NT2/D1 (cell line): ENCODE measurements around the gene ACADM.

ENCODE experiments used
- DNase-seq: peaks from one replicate; pipeline ENCODE4 v3.0.0-alpha.2; 2011; ENCODE audit warnings: low read depth, low spot score
- H3K27me3 ChIP-seq: 2 replicates; pipeline ENCODE4 v1.6.0; 2011; ENCODE audit warnings: mild to moderate bottlenecking; ENCODE audit not compliant: insufficient read length, insufficient read depth
- H3K36me3 ChIP-seq: 2 replicates; pipeline ENCODE4 v1.6.1; 2011; ENCODE audit warnings: mild to moderate bottlenecking, low read length, mixed read lengths; ENCODE audit not compliant: insufficient read depth, insufficient read length
- H3K4me1 ChIP-seq: 2 replicates; pipeline ENCODE4 v1.5.1; 2011; ENCODE audit not compliant: insufficient read depth, insufficient read length
- H3K4me3 ChIP-seq: 2 replicates; pipeline ENCODE4 v1.5.1; 2011; ENCODE audit warnings: low read depth; ENCODE audit not compliant: insufficient read length
- H3K9ac ChIP-seq: 2 replicates; pipeline ENCODE4 v1.6.0; 2011; ENCODE audit warnings: low read depth; ENCODE audit not compliant: insufficient read length
- H3K9me3 ChIP-seq: 2 replicates; pipeline ENCODE4 v1.5.1; 2011; ENCODE audit warnings: mild to moderate bottlenecking, low read length; ENCODE audit not compliant: insufficient read depth
- SUZ12 ChIP-seq: IDR thresholded peaks from 2 replicates; pipeline ENCODE4 v1.6.1; 2011; ENCODE audit not compliant: insufficient read length, insufficient read depth; ENCODE audit errors: extremely low read depth
- YY1 ChIP-seq: IDR thresholded peaks from 2 replicates; pipeline ENCODE4 v1.6.1; 2011; ENCODE audit not compliant: insufficient read length, insufficient read depth
- ZNF274 ChIP-seq: IDR thresholded peaks from 2 replicates; pipeline ENCODE4 v1.6.1; 2011; ENCODE audit warnings: mild to moderate bottlenecking, low read depth, low read length

Gene ACADM

GRCh38 chr1:75723989-75724471 is 479 bp upstream of the ACADM start:
- no peak for TF ChIP-seq ZNF274
- no peak for TF ChIP-seq YY1
- TF ChIP-seq SUZ12 = no peak
- peak; percentile 87 for DNase-seq

GRCh38 chr1:75725266-75725665 is 757 bp downstream of the ACADM start:
- TF ChIP-seq ZNF274 (no peak), YY1 (no peak), SUZ12 (no peak)
- Histone ChIP-seq H3K36me3 (peaks cover 3% of the 10 kb centered on the region), H3K4me1 (no peaks in the 10 kb centered on the region), H3K4me3 (peak overlapping the region; percentile 87), H3K27me3 (no peaks in the 10 kb centered on the region), H3K9me3 (peaks cover 17% of the 10 kb centered on the region), H3K9ac (peak overlapping the region; percentile 95)
- no peak for DNase-seq

More at GRCh38 chr1:75723989-75724471, 479 bp upstream of the ACADM start:
- no peaks in the 10 kb centered on the region for H3K4me1 ChIP-seq
- peak overlapping the region; percentile 87 for H3K4me3 ChIP-seq
- no peaks in the 10 kb centered on the region for H3K27me3 ChIP-seq
- peaks cover 17% of the 10 kb centered on the region for H3K9me3 ChIP-seq
- H3K36me3 ChIP-seq = peaks cover 3% of the 10 kb centered on the region
- peak overlapping the region; percentile 95 for H3K9ac ChIP-seq

- TF ChIP-seq ZNF274 (no peak), SUZ12 (no peak), YY1 (no peak)
- no peak for DNase-seq
Observed at GRCh38 chr1:75725861-75726361, 1.4 kb downstream of the ACADM start.

DNA sequence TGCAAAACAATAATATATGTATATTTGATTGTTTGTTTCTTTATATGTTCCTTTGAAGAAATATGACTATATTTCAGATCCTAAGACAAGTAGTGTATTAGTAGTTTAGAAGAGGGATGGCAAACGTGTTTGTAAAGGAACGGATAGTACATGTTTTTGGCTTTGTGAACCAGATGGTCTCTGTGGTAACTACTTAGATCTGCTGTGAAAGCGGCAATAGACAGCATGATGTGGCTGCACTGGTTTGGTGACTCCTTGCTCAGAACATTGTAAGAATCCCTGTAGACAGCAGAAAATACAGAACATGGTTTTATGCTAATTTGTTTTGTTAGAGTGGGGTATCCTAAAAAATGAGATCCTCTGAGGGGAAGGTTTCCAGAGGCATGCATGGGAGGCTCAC is 3.1 kb downstream of the ACADM start:
- no peak for TF ChIP-seq ZNF274
- no peak for TF ChIP-seq SUZ12
- Histone ChIP-seq H3K9me3 (peaks cover 9% of the 10 kb centered on the region), H3K27me3 (no peaks in the 10 kb centered on the region), H3K36me3 (peaks cover 9% of the 10 kb centered on the region), H3K4me1 (no peaks in the 10 kb centered on the region), H3K9ac (no peak overlapping the region), H3K4me3 (no peak overlapping the region)
- DNase-seq = no peak

More at GRCh38 chr1:75725861-75726361, 1.4 kb downstream of the ACADM start:
- Histone ChIP-seq H3K27me3 (no peaks in the 10 kb centered on the region), H3K36me3 (peaks cover 7% of the 10 kb centered on the region), H3K4me3 (peak overlapping the region; percentile 87), H3K4me1 (no peaks in the 10 kb centered on the region), H3K9ac (peak overlapping the region; percentile 95), H3K9me3 (peaks cover 17% of the 10 kb centered on the region)

- H3K4me3 ChIP-seq = no peak overlapping the region
- H3K9me3 ChIP-seq = no peaks in the 10 kb centered on the region
- H3K36me3 ChIP-seq = peaks cover 31% of the 10 kb centered on the region
- H3K27me3 ChIP-seq = no peaks in the 10 kb centered on the region
- TF ChIP-seq SUZ12 (no peak), YY1 (no peak), ZNF274 (no peak)
- no peaks in the 10 kb centered on the region for H3K4me1 ChIP-seq
- H3K9ac ChIP-seq = no peak overlapping the region
- DNase-seq = no peak
Observed at GRCh38 chr1:75730432-75730831, 5.9 kb downstream of the ACADM start.

GRCh38 chr1:75731881-75732280 is 7.4 kb downstream of the ACADM start:
- H3K4me1 ChIP-seq = no peaks in the 10 kb centered on the region
- H3K27me3 ChIP-seq = no peaks in the 10 kb centered on the region
- H3K4me3 ChIP-seq = no peak overlapping the region
- no peaks in the 10 kb centered on the region for H3K9me3 ChIP-seq
- H3K9ac ChIP-seq = no peak overlapping the region
- no peak for TF ChIP-seq ZNF274
- TF ChIP-seq SUZ12 = no peak
- TF ChIP-seq YY1 = no peak
- DNase-seq = no peak
- peaks cover 45% of the 10 kb centered on the region for H3K36me3 ChIP-seq

DNA sequence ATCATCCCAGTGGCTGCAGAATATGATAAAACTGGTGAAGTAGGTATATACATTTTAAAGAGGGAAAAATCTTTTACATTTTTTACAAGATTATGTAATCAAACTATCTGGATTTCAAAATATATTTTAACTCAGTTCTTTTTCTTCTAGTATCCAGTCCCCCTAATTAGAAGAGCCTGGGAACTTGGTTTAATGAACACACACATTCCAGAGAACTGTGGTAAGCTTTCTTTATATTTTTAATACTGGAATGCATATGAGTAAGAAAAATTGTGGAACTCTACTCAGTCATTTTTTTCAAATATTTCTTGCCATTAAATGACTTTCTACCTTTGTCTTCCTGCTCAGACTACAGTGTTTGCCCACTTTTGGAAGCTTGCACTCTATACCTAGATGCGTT is 8.2 kb downstream of the ACADM start:
- Histone ChIP-seq H3K4me1 (no peaks in the 10 kb centered on the region), H3K4me3 (no peak overlapping the region), H3K27me3 (no peaks in the 10 kb centered on the region), H3K36me3 (peaks cover 51% of the 10 kb centered on the region), H3K9ac (no peak overlapping the region), H3K9me3 (no peaks in the 10 kb centered on the region)
- no peak for DNase-seq
- TF ChIP-seq YY1 = no peak
- no peak for TF ChIP-seq ZNF274
- TF ChIP-seq SUZ12 = no peak

- no peak overlapping the region for H3K9ac ChIP-seq
- no peaks in the 10 kb centered on the region for H3K4me1 ChIP-seq
- H3K9me3 ChIP-seq = no peaks in the 10 kb centered on the region
- DNase-seq = no peak
- H3K27me3 ChIP-seq = no peaks in the 10 kb centered on the region
- TF ChIP-seq SUZ12 = no peak
- no peak for TF ChIP-seq ZNF274
- no peak for TF ChIP-seq YY1
- H3K4me3 ChIP-seq = no peak overlapping the region
- H3K36me3 ChIP-seq = peaks cover 56% of the 10 kb centered on the region
Observed at GRCh38 chr1:75733661-75734060, 9.2 kb downstream of the ACADM start.
